Endometrial microvascular endothelial cells (primary cell): ENCODE data around the gene SLAIN1. TPM values are rescaled to one million over a fixed set of nuclear protein-coding genes. Genes with fewer than 3 reads are reported as not detected.

ENCODE experiments used
- in situ Hi-C: cut with HindIII; loops from 2 replicates; pipeline ENCODE4 v1.10.0; 2017; ENCODE audit warnings: low sequenced_read_pairs, low pct_unique_long_range_greater_than_20kb; ENCODE audit errors: inconsistent ontology term
- total RNA-seq: library from RNA; depleted of rRNA; stranded (reverse); fragments of >200 nt; gene quantifications from one replicate; pipeline ENCODE4 v1.2.3, GENCODE V29; 2015; ENCODE audit errors: inconsistent ontology term

Gene SLAIN1
- total RNA-seq, 1 donor from 2014 or later: 1.4 TPM

GRCh38 chr13:77807431-77808135 is 110.1 kb downstream of the SLAIN1 start:
- in situ Hi-C loops: no loop called here

- in situ Hi-C loops: no loop called here
Measured at GRCh38 chr13:77810430-77810829, 112.9 kb downstream of the SLAIN1 start.

GRCh38 chr13:77810878-77811277 is 113.4 kb downstream of the SLAIN1 start:
- in situ Hi-C loops: no loop called here

- in situ Hi-C loops: no loop called here
Measured at GRCh38 chr13:77811381-77811780, 113.9 kb downstream of the SLAIN1 start.

- in situ Hi-C loops: no loop called here
Measured at GRCh38 chr13:77811981-77812380, 114.5 kb downstream of the SLAIN1 start.

Other genes starting within 250 kb of the SLAIN1 start
- not detected for gene SCEL, start 162.0 kb upstream of the SLAIN1 start, total RNA-seq
- gene EDNRB, start 221.1 kb downstream of the SLAIN1 start, total RNA-seq: 0.19 TPM